ENCODE data around the gene EFNB1.
A peak's percentile ranks its signal among the peaks of the same experiment; 100 is the strongest.
"Not testable (repeated sequence)": the region's sequence is repeated elsewhere in the genome, so short reads cannot be mapped to it uniquely, and the experiment has no call there.

Gene EFNB1

DNA sequence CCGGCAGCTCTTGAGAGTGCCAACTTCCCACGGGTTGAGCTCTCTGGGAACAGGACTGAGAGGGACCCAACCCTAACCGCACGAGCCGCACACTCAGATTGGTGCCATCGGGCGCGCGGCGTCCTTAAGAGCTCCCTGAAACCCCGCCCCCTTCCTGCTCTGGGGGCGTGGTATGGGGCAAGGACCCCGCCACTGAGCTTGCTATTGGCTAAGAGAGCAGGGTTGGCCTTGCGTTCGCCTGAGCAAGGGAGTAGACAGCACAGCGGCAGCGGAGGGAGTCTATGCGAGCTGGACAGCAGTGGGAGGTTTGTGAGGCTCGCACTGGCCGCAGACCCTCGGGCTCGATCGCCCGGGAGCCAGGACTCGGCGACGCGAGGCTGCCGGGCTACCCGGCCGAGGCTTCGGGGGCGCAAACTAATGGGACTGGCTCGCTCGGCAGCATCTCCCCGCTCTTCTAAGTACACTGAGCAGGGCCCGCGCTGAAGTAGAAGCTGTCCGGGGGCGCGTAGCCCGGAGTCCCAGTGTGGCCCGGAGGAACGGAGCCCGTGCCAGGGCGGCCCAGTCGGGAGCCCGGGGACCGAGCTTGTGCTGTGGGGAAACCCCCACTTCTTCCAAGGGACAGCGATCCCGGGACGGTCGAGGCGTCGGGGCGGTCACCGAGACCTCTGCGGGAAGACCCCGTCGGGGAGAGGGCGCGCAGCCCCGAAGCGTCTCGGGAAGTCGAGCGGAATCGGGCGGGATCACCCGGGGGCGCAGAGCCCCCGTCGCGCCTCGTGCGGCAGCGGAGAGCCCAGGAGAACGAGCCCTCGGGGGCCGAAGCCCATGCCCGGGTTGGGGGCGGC, at the start of gene EFNB1:
Gene EFNB1 (plus strand): TSS at position 282 of the 842 bp plus-strand sequence. CDS start 756 bp downstream, outside the sequence.
- peak; percentile 76 for DNase-seq (ENCODE audit: low read depth)

DNA sequence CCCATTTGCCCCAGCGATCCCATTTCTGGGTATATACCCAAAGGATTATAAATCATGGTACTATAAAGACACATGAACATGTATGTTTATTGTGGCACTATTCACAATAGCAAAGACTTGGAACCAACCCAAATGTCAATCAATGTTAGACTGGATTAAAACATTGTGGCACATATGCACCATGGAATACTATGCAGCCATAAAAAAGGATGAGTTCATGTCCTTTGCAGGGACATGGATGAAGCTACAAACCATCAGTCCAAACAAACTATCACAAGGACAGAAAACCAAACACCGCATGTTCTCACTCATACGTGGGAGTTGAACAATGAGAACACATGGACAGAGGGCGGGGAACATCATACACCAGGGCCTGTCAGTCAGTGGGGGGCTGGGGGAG, 47.5 kb upstream of the EFNB1 start:
- DNase-seq (ENCODE audit: low read depth) = not testable (repeated sequence)

DNA sequence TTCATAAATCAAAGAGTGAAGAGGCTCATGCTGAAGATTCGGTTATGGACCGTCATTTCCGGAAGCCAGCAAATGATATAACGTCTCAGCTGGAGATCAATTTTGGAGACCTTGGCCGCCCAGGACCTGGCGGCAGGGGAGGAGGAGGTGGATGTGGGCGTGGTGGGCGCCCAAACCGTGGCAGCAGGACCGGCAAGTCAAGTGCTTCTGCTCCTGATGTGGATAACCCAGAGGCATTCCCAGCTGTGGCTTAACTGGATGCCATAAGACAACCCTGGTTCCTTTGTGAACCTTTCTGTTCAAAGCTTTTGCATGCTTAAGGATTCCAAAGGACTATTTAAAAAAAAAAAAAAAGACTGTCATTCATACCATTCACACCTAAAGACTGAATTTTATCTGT, 44.0 kb upstream of the EFNB1 start:
- DNase-seq (ENCODE audit: low read depth) = no peak

GRCh38 chrX:68786581-68786980, 42.2 kb upstream of the EFNB1 start:
- DNase-seq (ENCODE audit: low read depth) = not testable (repeated sequence)

DNA sequence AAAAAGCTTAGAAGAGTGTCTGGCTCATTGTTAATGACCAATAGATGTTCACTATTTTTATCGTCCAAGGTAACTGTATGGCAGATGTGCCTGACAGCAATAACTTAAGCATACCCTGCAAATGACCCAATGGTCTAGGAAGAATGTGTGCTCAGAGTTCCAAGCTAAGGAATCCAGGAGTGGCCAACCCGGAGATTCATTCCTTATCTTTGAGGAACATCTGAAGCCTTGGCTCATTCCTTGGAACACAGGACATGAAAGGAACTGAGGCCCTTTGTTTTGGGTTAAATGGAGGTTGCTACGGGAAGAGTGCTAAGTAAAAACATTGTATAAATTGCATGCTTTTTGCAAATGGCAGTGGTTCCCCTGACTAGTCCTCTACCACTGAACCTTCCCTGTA, 38.9 kb upstream of the EFNB1 start:
- DNase-seq (ENCODE audit: low read depth) = no peak

DNA sequence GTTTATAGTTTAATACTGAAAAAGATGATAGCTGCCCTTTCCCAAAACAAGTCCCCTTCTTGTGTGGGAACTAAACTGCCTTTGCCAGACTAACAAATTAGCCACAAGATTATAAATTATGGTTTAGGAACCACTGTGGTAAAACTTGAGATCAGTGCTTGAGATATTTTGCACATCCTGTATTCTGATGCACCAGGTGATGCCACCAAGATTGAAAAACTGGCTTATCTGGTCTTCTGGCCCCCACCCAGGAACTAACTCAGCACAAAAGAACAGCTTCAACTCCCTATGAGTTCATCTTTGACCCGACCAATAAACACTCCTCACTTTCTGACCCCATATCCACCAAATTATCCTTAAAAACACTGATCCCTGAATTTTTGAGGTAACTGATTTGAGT, 36.7 kb upstream of the EFNB1 start:
- no peak for DNase-seq (ENCODE audit: low read depth)

DNA sequence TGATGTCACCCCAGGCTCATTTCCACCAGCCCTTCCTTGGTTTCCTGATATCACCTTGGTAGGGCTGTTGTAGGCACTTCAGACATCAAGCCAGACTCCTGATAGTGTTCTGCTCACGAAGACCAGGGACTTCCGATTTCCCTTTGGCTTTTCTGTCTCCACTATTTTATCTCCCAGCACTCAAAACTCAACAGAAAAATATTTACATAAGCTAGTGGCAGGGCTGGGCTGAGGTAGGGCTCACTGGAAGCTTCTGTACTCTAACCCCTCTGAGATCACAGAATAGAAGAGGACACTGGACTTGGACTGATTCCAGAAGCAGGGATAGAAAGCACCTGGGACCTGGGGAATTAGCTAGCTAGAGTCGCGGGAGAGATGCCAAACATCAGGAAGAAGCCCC, 34.4 kb upstream of the EFNB1 start:
- DNase-seq (ENCODE audit: low read depth) = no peak

- DNase-seq (ENCODE audit: low read depth) = no peak
These were observed 33.1 kb upstream of the EFNB1 start for GRCh38 chrX:68795741-68796140.

DNA sequence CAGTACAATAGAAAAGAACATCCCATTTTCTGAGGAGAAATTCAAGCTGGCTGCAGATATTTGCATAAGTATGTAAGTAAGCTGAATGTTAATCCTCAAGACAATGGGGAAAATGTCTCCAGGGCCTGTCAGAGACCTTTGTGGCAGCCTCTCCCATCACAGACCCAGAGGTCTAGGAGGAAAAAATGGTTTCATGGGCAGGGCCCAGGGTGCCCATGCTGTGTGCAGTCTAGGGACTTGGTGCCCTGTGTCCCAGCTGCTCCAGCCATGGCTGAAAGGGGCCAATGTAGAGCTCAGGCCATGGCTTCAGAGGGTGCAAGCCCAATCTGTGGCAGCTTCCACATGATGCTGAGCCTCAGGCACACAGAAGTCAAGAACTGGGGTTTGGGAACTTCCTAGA, 30.4 kb upstream of the EFNB1 start:
- DNase-seq (ENCODE audit: low read depth) = not testable (repeated sequence)

DNA sequence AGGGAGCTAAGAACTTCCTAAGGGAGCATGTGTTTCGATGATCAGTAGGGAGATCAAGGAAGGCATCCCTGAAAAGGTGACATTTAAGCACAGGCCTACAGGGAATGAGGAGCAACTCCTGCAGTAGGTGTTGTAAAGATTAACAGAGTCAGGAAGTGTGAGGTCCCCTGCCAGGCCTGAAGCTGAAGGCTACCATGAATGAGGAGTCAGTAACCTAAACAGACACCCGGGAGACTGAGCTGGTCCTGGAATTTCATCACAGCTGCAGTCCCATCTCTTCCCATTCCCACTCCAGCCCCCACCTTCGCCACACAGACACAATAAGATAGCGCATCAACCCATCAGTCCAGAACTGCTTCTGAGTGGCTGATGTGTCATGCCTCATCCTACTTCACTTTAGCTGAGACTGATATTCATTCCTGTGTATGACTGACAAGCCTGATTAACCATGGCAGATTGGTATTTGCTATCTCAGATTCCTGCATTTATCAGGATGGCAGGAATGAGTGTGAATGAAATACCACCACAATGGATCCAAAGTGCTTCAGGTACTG, 27.0 kb upstream of the EFNB1 start:
- no peak for DNase-seq (ENCODE audit: low read depth)

DNA sequence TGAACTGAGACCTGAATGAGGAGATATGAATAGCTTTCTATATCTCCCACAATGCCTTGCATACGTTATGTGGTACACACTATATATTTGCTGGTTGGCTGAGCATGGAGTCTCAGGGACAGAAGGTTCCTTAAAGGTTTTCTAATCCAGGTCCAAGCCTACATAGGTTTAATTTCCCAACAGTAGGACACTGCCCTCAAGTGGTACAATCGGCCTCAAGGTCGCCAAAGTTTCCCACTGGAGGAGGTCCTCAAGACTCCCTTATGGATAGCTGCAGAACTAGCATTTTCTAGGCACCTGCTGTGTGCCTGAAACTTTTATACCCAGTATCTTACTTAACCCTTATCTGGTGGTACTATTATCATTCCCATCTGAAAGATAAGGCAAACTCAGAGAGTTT, 21.0 kb upstream of the EFNB1 start:
- no peak for DNase-seq (ENCODE audit: low read depth)

- DNase-seq (ENCODE audit: low read depth) = no peak
These were observed 20.0 kb upstream of the EFNB1 start for GRCh38 chrX:68808686-68809357.

GRCh38 chrX:68820476-68821110, 8.2 kb upstream of the EFNB1 start:
- DNase-seq (ENCODE audit: low read depth) = no peak

DNA sequence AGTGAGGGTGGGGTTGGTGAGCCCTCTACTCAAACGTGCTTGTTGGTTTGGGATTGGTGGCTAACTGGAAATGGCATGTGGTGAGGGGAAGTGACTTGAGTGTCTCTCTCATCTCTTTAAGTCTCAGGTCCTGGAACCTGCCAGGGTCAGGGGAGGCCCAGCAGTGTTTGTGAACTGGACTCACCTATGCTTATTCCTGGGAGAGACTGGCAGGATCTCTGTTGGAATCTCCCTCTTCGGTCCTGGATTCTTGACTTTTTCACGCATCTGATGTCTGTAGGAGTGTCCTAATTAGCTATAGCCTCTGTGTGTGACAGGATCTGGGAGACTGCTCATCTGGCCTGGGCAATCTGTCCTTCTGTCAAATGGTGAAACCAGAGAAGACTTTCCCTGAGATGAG, 7.2 kb upstream of the EFNB1 start:
- no peak for DNase-seq (ENCODE audit: low read depth)

DNA sequence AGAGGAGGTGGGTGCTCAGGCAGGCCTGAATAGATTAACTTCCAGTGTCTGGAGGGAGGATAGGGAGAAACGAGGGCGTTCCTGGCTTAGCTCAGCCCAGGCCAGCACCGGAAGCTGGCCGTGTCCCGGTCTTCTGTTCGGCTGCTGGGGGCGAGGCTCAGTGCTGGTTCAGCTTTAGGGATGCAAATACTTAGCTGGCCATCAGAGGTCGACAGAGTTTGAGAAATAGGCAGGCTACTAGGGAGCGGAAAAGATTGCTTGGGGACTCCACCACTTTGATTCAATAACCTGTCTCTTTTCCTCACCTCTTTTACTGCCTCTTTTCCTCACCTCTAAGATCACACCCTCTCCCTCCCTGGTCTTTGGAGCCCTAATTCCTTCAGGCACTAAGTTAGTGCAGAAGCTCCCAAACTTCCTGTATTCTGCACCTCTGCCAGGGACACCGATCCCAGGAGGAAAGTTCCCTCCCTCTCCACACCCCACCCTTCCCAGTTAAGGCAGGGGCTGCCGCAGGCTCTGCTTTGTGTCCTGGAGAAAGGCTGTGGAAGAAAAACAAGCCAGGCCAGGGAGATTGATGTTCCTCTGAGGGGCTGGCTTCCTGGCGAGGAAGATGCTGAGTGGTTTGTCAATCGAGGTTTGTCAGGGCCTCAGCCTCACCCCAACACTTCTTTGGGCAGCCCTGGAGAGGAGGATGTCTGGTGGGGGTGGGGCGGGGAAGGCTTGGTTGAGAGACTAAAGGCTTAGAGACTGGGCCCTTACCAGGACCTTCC, 6.0 kb upstream of the EFNB1 start:
- no peak for DNase-seq (ENCODE audit: low read depth)

DNA sequence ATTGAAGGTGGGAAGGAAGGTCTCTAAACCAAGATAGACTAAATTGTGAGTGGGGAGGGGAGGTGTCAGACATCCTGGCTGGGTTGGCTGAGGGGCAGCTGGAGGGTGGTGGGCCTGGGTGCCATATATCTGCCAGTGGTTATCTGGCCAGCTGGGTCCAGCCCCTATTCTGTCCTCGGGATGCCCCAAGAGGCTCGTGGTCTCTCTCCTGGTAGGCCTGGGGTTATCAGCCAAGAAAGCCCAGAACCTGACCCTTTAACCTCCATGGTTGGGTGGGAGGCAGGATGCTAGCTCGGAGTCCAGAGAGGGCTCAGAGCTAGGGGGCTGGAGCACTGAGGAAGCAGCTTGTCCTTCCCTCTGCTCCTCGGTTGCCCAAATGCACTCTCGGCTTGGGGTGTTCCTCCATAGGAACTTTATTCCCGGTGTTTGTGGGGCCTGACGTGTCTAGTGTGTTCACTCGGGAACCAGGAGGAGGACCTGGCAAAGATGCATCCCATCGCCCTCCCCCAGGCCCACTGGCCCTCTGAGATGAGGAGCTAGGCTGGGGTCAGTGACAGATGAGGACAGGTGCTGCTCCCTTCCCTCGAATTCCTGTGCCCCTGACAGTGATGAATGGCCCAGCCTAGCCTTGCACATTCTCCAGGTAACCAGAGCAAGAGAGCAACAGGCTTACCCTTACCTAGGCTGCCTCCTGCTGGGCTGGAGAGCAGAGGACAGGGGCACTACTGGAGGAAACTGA, 5.2 kb upstream of the EFNB1 start:
- DNase-seq (ENCODE audit: low read depth) = no peak

DNA sequence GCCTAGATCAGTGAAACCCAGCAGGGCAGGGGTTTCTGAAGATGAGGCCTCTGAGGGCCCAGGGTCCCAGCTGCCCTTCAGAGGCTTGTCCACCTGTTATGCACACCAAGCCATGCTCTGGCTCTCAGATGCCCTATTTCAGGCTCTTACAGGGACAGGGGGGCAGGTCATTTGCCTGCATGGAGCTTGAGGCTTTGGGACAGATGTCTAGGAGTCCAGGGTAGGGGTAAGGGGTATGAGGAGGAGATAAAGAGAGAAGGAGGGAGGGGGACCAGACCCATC, 4.7 kb upstream of the EFNB1 start:
- DNase-seq (ENCODE audit: low read depth) = no peak

DNA sequence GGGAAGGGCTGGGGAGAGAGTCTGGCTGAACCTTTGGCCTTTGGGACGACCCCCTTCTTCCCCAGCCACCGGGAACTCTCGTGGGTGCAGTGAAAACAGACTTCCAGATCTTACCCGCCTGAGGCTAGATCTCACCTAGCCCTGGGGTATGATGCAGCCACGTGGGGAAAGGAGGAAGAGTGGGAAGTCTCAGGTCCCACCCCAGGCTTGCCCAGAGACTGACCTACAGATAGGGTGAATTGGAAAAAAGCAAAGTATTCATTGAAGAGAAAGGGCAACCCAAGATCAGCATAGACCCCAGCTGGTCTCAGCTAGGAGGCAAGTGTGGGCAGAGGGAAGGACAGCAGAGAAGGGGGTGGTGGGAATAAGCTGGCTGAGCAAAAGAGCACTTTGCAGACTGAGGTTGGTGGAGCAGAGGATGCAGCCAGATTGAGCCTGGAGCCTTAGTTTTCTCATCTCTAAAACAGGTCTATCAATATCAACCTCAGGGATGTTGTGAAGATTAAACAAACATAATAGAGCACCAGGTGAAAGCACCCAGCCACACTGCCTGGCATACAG, 4.2 kb upstream of the EFNB1 start:
- no peak for DNase-seq (ENCODE audit: low read depth)

- DNase-seq (ENCODE audit: low read depth) = no peak
These were observed 2.5 kb upstream of the EFNB1 start for GRCh38 chrX:68826113-68826980.

- DNase-seq (ENCODE audit: low read depth) = no peak
These were observed 1.6 kb upstream of the EFNB1 start for GRCh38 chrX:68827256-68827655.

Data from activated T-helper 1 cell treated with Interleukin-2 at 50 U/mL for 16 hours (primary cell).